ENCODE measurements around the gene MOGAT1. TPM values are rescaled to one million over a fixed set of nuclear protein-coding genes. Genes with fewer than 3 reads are reported as not detected.
A peak's percentile ranks its signal among the peaks of the same experiment; 100 is the strongest.

The MOGAT1 gene
- total and polyA plus RNA-seq, 5 experiments from 2014 or later = not detected

- POLR2A ChIA-PET = no interaction called here
Observed at GRCh38 chr2:222652491-222653255, 18.8 kb upstream of the MOGAT1 start.

GRCh38 chr2:222653280-222653679 is 18.2 kb upstream of the MOGAT1 start:
- no peak for ATAC-seq
- POLR2A ChIA-PET = no interaction called here

More at GRCh38 chr2:222652491-222653255, 18.8 kb upstream of the MOGAT1 start:
- DNase-seq (no peak), ATAC-seq (no peak)
- H3K4me3 Mint-ChIP-seq = peak overlapping the region in 9 of 10 donors; percentile 17 to 70 (median 49)
- H3K9me3 Mint-ChIP-seq = no peaks in the 10 kb centered on the region
- peaks cover 31 to 76% (median 59%) of the 10 kb centered on the region in 4 donors for H3K4me1 Mint-ChIP-seq
- peak overlapping the region in 7 of 10 donors; percentile 18 to 70 (median 47) for H3K27ac Mint-ChIP-seq
- H3K27me3 Mint-ChIP-seq = no peaks in the 10 kb centered on the region
- H3K36me3 Mint-ChIP-seq = peaks cover 0 to 25% (median 5%) of the 10 kb centered on the region in 3 donors

GRCh38 chr2:222655787-222656525 is 15.5 kb upstream of the MOGAT1 start, which contains the start of gene FARSB:
Gene FARSB, minus strand, starts transcription at chr2:222656092. Its CDS starts 19 bp downstream, at chr2:222656073.
- POLR2A ChIA-PET = interaction anchor here (0.5 to 2.0 kb wide), 3 partner anchors 51 to 205 kb away, joined by 3 to 7 read pairs (median 5); partner anchors contain the start of gene ACSL3
- H3K9me3 Mint-ChIP-seq = no peaks in the 10 kb centered on the region
- no peaks in the 10 kb centered on the region for H3K27me3 Mint-ChIP-seq
- H3K27ac Mint-ChIP-seq = peak within 1 kb of the TSS; percentile 99 to 100 (median 99)
- DNase-seq (peak; percentile 89 to 97 (median 94)), ATAC-seq (peak; percentile 92 to 93)
- H3K4me1 Mint-ChIP-seq = peaks cover 19 to 56% (median 49%) of the 10 kb centered on the region in 4 donors
- peaks cover 0 to 4% (median 0%) of the 10 kb centered on the region in 3 donors for H3K36me3 Mint-ChIP-seq
- H3K4me3 Mint-ChIP-seq = peak within 1 kb of the TSS; percentile 96 to 100 (median 99)

More at GRCh38 chr2:222653280-222653679, 18.2 kb upstream of the MOGAT1 start:
- Mint-ChIP-seq H3K4me1 (peaks cover 31 to 74% (median 59%) of the 10 kb centered on the region in 4 donors), H3K27me3 (no peaks in the 10 kb centered on the region), H3K4me3 (peak overlapping the region; percentile 8 to 98 (median 50)), H3K9me3 (no peaks in the 10 kb centered on the region), H3K27ac (peak overlapping the region in 6 of 10 donors; percentile 18 to 70 (median 55)), H3K36me3 (peaks cover 0 to 19% (median 3%) of the 10 kb centered on the region in 3 donors)
- DNase-seq = no peak

- peak; percentile 29 to 49 for ATAC-seq
- Mint-ChIP-seq H3K4me3 (peak overlapping the region; percentile 96 to 100 (median 99)), H3K36me3 (peaks cover 0 to 2% (median 0%) of the 10 kb centered on the region in 3 donors), H3K27me3 (no peaks in the 10 kb centered on the region), H3K27ac (peak overlapping the region; percentile 99 to 100 (median 99)), H3K4me1 (peaks cover 16 to 51% (median 42%) of the 10 kb centered on the region in 4 donors), H3K9me3 (no peaks in the 10 kb centered on the region)
- no peak for DNase-seq
- POLR2A ChIA-PET = interaction anchor here (0.5 to 2.0 kb wide), 3 partner anchors 52 to 204 kb away, joined by 3 to 7 read pairs (median 5); partner anchors contain the start of gene ACSL3
Observed at GRCh38 chr2:222656526-222657446, 14.7 kb upstream of the MOGAT1 start.

GRCh38 chr2:222663479-222663878 is 8.0 kb upstream of the MOGAT1 start:
- Mint-ChIP-seq H3K9me3 (no peaks in the 10 kb centered on the region), H3K27ac (no peak overlapping the region), H3K4me3 (no peak overlapping the region), H3K36me3 (no peaks in the 10 kb centered on the region), H3K4me1 (no peaks in the 10 kb centered on the region), H3K27me3 (peaks cover 2 to 12% (median 3%) of the 10 kb centered on the region in 5 donors)
- POLR2A ChIA-PET = interaction anchor here (0.6 kb wide), 1 partner anchor 59 kb away, joined by 3 read pairs; no protein-coding TSS in a partner anchor
- no peak for ATAC-seq
- no peak for DNase-seq

GRCh38 chr2:222668494-222669154 is 2.8 kb upstream of the MOGAT1 start:
- POLR2A ChIA-PET = no interaction called here
- H3K36me3 Mint-ChIP-seq = peaks cover 0 to 2% (median 0%) of the 10 kb centered on the region in 3 donors

GRCh38 chr2:222669353-222669752 is 2.1 kb upstream of the MOGAT1 start:
- DNase-seq (no peak), ATAC-seq (no peak)
- Mint-ChIP-seq H3K36me3 (peaks cover 0 to 2% (median 0%) of the 10 kb centered on the region in 3 donors), H3K4me3 (no peak overlapping the region), H3K27ac (no peak overlapping the region), H3K4me1 (peaks cover 7 to 13% (median 11%) of the 10 kb centered on the region in 4 donors), H3K9me3 (peaks cover 0 to 1% (median 0%) of the 10 kb centered on the region in 9 donors), H3K27me3 (peaks cover 30 to 69% (median 45%) of the 10 kb centered on the region in 5 donors)
- POLR2A ChIA-PET = no interaction called here

More at GRCh38 chr2:222668494-222669154, 2.8 kb upstream of the MOGAT1 start:
- ATAC-seq (no peak), DNase-seq (no peak)
- peaks cover 7 to 13% (median 11%) of the 10 kb centered on the region in 4 donors for H3K4me1 Mint-ChIP-seq
- no peak overlapping the region for H3K4me3 Mint-ChIP-seq
- H3K27me3 Mint-ChIP-seq = peaks cover 26 to 63% (median 40%) of the 10 kb centered on the region in 5 donors
- H3K27ac Mint-ChIP-seq = no peak overlapping the region
- peaks cover 0 to 1% (median 0%) of the 10 kb centered on the region in 9 donors for H3K9me3 Mint-ChIP-seq

GRCh38 chr2:222670191-222671038 is 1.0 kb upstream of the MOGAT1 start:
- Mint-ChIP-seq H3K4me1 (peaks cover 7 to 13% (median 11%) of the 10 kb centered on the region in 4 donors), H3K36me3 (peaks cover 0 to 3% (median 2%) of the 10 kb centered on the region in 3 donors), H3K9me3 (peaks cover 0 to 1% (median 0%) of the 10 kb centered on the region in 9 donors), H3K27me3 (peaks cover 34 to 76% (median 50%) of the 10 kb centered on the region in 5 donors), H3K27ac (no peak overlapping the region), H3K4me3 (peak overlapping the region in 5 of 10 donors; percentile 20 to 49 (median 30))
- no peak for DNase-seq
- no peak for ATAC-seq
- POLR2A ChIA-PET = no interaction called here

- Mint-ChIP-seq H3K36me3 (peaks cover 0 to 3% (median 2%) of the 10 kb centered on the region in 3 donors), H3K27me3 (peaks cover 34 to 67% (median 51%) of the 10 kb centered on the region in 5 donors), H3K9me3 (peaks cover 0 to 1% (median 0%) of the 10 kb centered on the region in 9 donors), H3K4me3 (peak overlapping the region in 9 of 10 donors; percentile 45 to 76 (median 67)), H3K27ac (no peak overlapping the region), H3K4me1 (peaks cover 7 to 13% (median 11%) of the 10 kb centered on the region in 4 donors)
- DNase-seq (no peak), ATAC-seq (peak in 1 of 2 donors; percentile 12)
- POLR2A ChIA-PET = no interaction called here
Observed at GRCh38 chr2:222672068-222672401, 577 bp downstream of the MOGAT1 start.

GRCh38 chr2:222673273-222673672 is 1.8 kb downstream of the MOGAT1 start:
- H3K4me1 Mint-ChIP-seq = peaks cover 7 to 13% (median 11%) of the 10 kb centered on the region in 4 donors
- ATAC-seq (no peak), DNase-seq (no peak)
- H3K4me3 Mint-ChIP-seq = no peak overlapping the region
- peaks cover 0 to 1% (median 0%) of the 10 kb centered on the region in 9 donors for H3K9me3 Mint-ChIP-seq
- H3K27me3 Mint-ChIP-seq = peaks cover 41 to 79% (median 60%) of the 10 kb centered on the region in 5 donors
- H3K27ac Mint-ChIP-seq = no peak overlapping the region
- peaks cover 0 to 3% (median 2%) of the 10 kb centered on the region in 3 donors for H3K36me3 Mint-ChIP-seq
- POLR2A ChIA-PET = interaction anchor here (0.7 kb wide), 1 partner anchor 14 kb away, joined by 3 read pairs; no protein-coding TSS in a partner anchor

Data from naive thymus-derived CD8-positive, alpha-beta T cell (primary cell).